Liver (tissue), 9 donors: Measurements from ENCODE around the gene CGN. TPM values are rescaled to one million over a fixed set of nuclear protein-coding genes. Genes with fewer than 3 reads are reported as not detected.

Experiments
- DNase-seq: peaks from one replicate; pipeline ENCODE4 v3.0.0-alpha.2; 2017; ENCODE audit warnings: low spot score
- H3K27ac ChIP-seq, 2 donors: one replicate each; pipeline ENCODE4 v1.7.0; 2013; ENCODE audit warnings: inconsistent platforms in 2 of 2, low read length in 2 of 2, control low read depth in 1 of 2, low read depth in 1 of 2, mild to moderate bottlenecking in 1 of 2
- H3K27me3 ChIP-seq, 4 donors: one replicate each; pipeline versions ENCODE4 v1.6.1 to v1.7.0; 2013; ENCODE audit warnings: low read length in 3 of 4, inconsistent platforms in 1 of 4, mild to moderate bottlenecking in 1 of 4, moderate library complexity in 1 of 4; ENCODE audit not compliant: control insufficient read depth in 4 of 4, insufficient read depth in 4 of 4
- H3K36me3 ChIP-seq, 4 donors: one replicate each; pipeline versions ENCODE4 v1.6.1 to v1.7.0; 2013; ENCODE audit warnings: low read length in 3 of 4, mild to moderate bottlenecking in 3 of 4, low read depth in 1 of 4, moderate library complexity in 1 of 4; ENCODE audit not compliant: control insufficient read depth in 4 of 4, insufficient read depth in 3 of 4
- H3K4me1 ChIP-seq, 4 donors: one replicate each; pipeline versions ENCODE4 v1.6.1 to v1.7.0; 2013; ENCODE audit warnings: low read length in 3 of 4, mild to moderate bottlenecking in 3 of 4, moderate library complexity in 1 of 4; ENCODE audit not compliant: control insufficient read depth in 4 of 4, insufficient read depth in 4 of 4
- H3K4me3 ChIP-seq, 3 donors: one replicate each; pipeline versions ENCODE4 v1.6.1 to v1.7.0; 2013; ENCODE audit warnings: low read length in 3 of 3, control low read depth in 1 of 3, low read depth in 1 of 3, mild to moderate bottlenecking in 1 of 3
- H3K9ac ChIP-seq, 2 donors: one replicate each; pipeline ENCODE4 v1.7.0; 2013; ENCODE audit warnings: low read length in 2 of 2, mild to moderate bottlenecking in 2 of 2, moderate library complexity in 2 of 2, control low read depth in 1 of 2, low read depth in 1 of 2
- H3K9me3 ChIP-seq, 4 donors: one replicate each; pipeline versions ENCODE4 v1.6.1 to v1.7.0; 2013; ENCODE audit warnings: low read length in 3 of 4; ENCODE audit not compliant: control insufficient read depth in 4 of 4
- CTCF ChIP-seq: fragments of 150-350 bp; IDR thresholded peaks from 2 replicates; pipeline ENCODE4 v1.5.1; 2017; ENCODE audit warnings: improper control_type of control experiment, low read depth, low read length; ENCODE audit not compliant: missing input control
- EGR1 ChIP-seq, 2 donors: IDR thresholded peaks; 2 replicates each; pipeline ENCODE4 v1.6.1; 2016 to 2018; ENCODE audit warnings: antibody characterized with exemption in 2 of 2, low read depth in 2 of 2
- FOXA1 ChIP-seq: IDR thresholded peaks from 2 replicates; pipeline ENCODE4 v1.6.1; 2016; ENCODE audit warnings: antibody characterized with exemption
- FOXA2 ChIP-seq: IDR thresholded peaks from 2 replicates; pipeline ENCODE4 v1.6.1; 2016; ENCODE audit warnings: antibody characterized with exemption
- HNF4A ChIP-seq, 2 donors: conservative IDR thresholded peaks; 2 replicates each; pipeline ENCODE4 v1.6.1; 2016; ENCODE audit warnings: antibody characterized with exemption in 2 of 2, mild to moderate bottlenecking in 2 of 2
- JUND ChIP-seq, 2 donors: IDR thresholded peaks; 2 replicates each; pipeline ENCODE4 v1.6.1; 2016; ENCODE audit warnings: antibody characterized with exemption in 2 of 2
- RAD21 ChIP-seq, 2 donors: IDR thresholded peaks; 2 replicates each; pipeline ENCODE4 v1.6.1; 2016; ENCODE audit warnings: antibody characterized with exemption in 2 of 2, mild to moderate bottlenecking in 2 of 2
- RXRA ChIP-seq, 2 donors: IDR thresholded peaks; 2 replicates each; pipeline ENCODE4 v1.6.1; 2017 to 2018; ENCODE audit warnings: antibody characterized with exemption in 2 of 2, mild to moderate bottlenecking in 1 of 2
- SP1 ChIP-seq: IDR thresholded peaks from 2 replicates; pipeline ENCODE4 v1.6.1; 2018; ENCODE audit warnings: antibody characterized with exemption, mild to moderate bottlenecking
- TAF1 ChIP-seq: conservative IDR thresholded peaks from 2 replicates; pipeline ENCODE4 v1.6.1; 2016; ENCODE audit warnings: antibody characterized with exemption, mild to moderate bottlenecking
- ZBTB33 ChIP-seq: IDR thresholded peaks from 2 replicates; pipeline ENCODE4 v1.6.1; 2016; ENCODE audit warnings: antibody characterized with exemption
- WGBS: extraction: QIAGEN DNeasy Blood & Tissue Kit; methylation state at CpG from one replicate; pipeline ENCODE4 v1.1.7; 2013; 5-methylcytosine and 5-hydroxymethylcytosine counted together
- polyA plus RNA-seq, 2 donors: library from polyadenylated mRNA; stranded (reverse) in 1 of 2; unstranded in 1 of 2; fragments of 200-250 nt in 1 of 2; fragments of >200 nt in 1 of 2; fragmentation: Nextera tagmentation in 1 of 2; extraction: Ambion mirVana in 1 of 2; gene quantifications; one replicate each; pipeline versions ENCODE4 v1.2.1 to v1.2.3, GENCODE V29; 2013 to 2015
- total RNA-seq, 2 donors: library from RNA; depleted of rRNA; stranded (reverse); fragments of >200 nt; gene quantifications; one replicate each; pipeline ENCODE4 v1.2.3, GENCODE V29; 2014
- TF ChIP-seq, protein P1 (sequence below): IDR thresholded peaks from 2 replicates; pipeline ENCODE4 v1.6.1; 2016; ENCODE audit warnings: antibody characterized with exemption
- donor health status: healthy.
- donor health status: healthy.
- donor health status: healthy.
- donor health status: healthy.
- donor health status: healthy.

CGN gene
- total and polyA plus RNA-seq, 4 donors: 16.9 to 48.9 (median 19.4) TPM

GRCh38 chr1:151581451-151581850 lies 70.3 kb downstream of the CGN start:
- no peak for DNase-seq
- WGBS: 92% methylated on average over 5 of the region's 5 CpGs

DNA sequence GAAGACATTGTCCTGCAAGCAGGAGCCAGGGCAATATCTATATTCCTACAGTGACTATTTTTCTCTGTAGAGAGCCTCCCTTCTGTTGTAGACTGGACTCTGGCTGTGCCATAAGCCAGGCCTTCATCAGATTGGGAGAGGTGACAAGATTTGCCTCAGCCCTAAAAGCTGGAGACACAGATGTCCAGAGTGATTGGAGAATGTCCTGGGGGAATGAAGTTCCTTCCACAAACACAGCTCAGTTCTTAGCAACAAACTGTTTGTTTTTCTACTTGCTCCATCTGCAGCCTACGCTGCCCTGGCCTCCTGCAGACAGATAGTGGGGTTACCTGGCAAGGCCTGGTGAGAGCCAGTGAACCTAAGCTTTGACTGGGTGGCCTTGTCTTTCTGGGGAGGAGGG lies 70.7 kb downstream of the CGN start:
- DNase-seq: no peak
- Histone ChIP-seq H3K36me3 (peaks cover 2 to 21% (median 4%) of the 10 kb centered on the region in 4 donors), H3K4me3 (no peak overlapping the region), H3K9ac (no peak overlapping the region), H3K27ac (no peak overlapping the region), H3K9me3 (no peaks in the 10 kb centered on the region), H3K4me1 (no peaks in the 10 kb centered on the region), H3K27me3 (no peaks in the 10 kb centered on the region)
- TF ChIP-seq JUND (IDR thresholded peaks at IDR 0.05) (no peak), CTCF (no peak), RXRA (IDR thresholded peaks at IDR 0.05) (no peak), TAF1 (no peak), FOXA1 (no peak), SP1 (no peak), ZBTB33 (no peak), EGR1 (IDR thresholded peaks at IDR 0.05; ENCODE audit: low read depth in 2 of 2) (no peak), FOXA2 (no peak), RAD21 (IDR thresholded peaks at IDR 0.05) (no peak)
- TF ChIP-seq, protein P1, sequence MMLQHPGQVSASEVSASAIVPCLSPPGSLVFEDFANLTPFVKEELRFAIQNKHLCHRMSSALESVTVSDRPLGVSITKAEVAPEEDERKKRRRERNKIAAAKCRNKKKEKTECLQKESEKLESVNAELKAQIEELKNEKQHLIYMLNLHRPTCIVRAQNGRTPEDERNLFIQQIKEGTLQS: no peak
- WGBS: 93% methylated on average over 1 of the region's 1 CpG

More at GRCh38 chr1:151581451-151581850, 70.3 kb downstream of the CGN start:
- Histone ChIP-seq H3K36me3 (peaks cover 2 to 21% (median 4%) of the 10 kb centered on the region in 4 donors), H3K27ac (no peak overlapping the region), H3K4me1 (no peaks in the 10 kb centered on the region), H3K4me3 (no peak overlapping the region), H3K9ac (no peak overlapping the region), H3K9me3 (no peaks in the 10 kb centered on the region), H3K27me3 (no peaks in the 10 kb centered on the region)
- no peak for TF ChIP-seq CTCF

DNA sequence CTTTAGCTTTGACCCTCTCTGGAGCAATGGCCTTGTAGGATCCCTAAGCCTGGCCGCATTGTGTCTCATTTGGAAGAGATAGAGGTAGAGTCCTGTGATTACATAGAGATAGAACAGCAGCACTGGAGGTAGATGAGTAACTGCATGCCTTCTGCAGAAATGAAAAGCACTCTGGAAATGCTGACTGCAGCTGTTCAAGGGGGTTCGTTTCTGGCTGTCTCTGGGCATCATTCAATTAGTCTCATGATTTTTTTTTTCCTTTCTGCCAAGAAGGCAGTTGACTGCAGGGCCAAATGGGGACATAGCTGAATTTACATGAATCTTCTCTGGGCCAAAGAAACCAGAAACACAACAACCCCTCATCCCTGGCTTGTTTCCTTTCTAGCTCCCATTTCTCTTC lies 72.6 kb downstream of the CGN start:
- no peak overlapping the region for H3K9ac ChIP-seq
- no peak for DNase-seq
- H3K36me3 ChIP-seq: peaks cover 2 to 19% (median 4%) of the 10 kb centered on the region in 4 donors
- H3K27ac ChIP-seq: no peak overlapping the region
- WGBS: 80% methylated on average over 2 of the region's 2 CpGs
- H3K4me1 ChIP-seq: no peaks in the 10 kb centered on the region
- no peaks in the 10 kb centered on the region for H3K27me3 ChIP-seq
- no peaks in the 10 kb centered on the region for H3K9me3 ChIP-seq
- TF ChIP-seq ZBTB33 (no peak), HNF4A (conservative IDR thresholded peaks at IDR 0.05) (no peak)
- H3K4me3 ChIP-seq: no peak overlapping the region
